H1 (cell line): ENCODE measurements around the gene PTX4. TPM values are rescaled to one million over a fixed set of nuclear protein-coding genes. Genes with fewer than 3 reads are reported as not detected.

Source experiments
- polyA plus RNA-seq, 7 experiments: library from polyadenylated mRNA; depleted of rRNA in 3 of 7; stranded (reverse) in 5 of 7; unstranded in 2 of 7; fragments of >200 nt in 5 of 7; fragments of 200-250 nt in 2 of 7; gene quantifications; 1 replicate in 5 of 7; 2 replicates in 1 of 7; 4 replicates in 1 of 7; pipeline versions ENCODE4 v1.2.1 to v1.2.3, GENCODE V29; 2011 to 2013; ENCODE audit warnings: missing spikeins in 2 of 7, mixed read lengths in 2 of 7
- total RNA-seq: library from RNA; stranded (reverse); fragmentation: NEBNext Ultra II Directional; extraction: Animal tissue kit (Norgen Biotek cat#: 25700); gene quantifications from 2 replicates; pipeline ENCODE4 v1.2.1, GENCODE V29; 2021
- TF ChIP-seq, protein P1 (sequence below): IDR thresholded peaks from 2 replicates; pipeline ENCODE4 v1.6.1; 2011; ENCODE audit warnings: low read depth, mild to moderate bottlenecking, low read length; ENCODE audit not compliant: insufficient read depth

PTX4 gene
- total and polyA plus RNA-seq, 2 of the 8 experiments (the other 6 are each of a cell fraction or from before 2014, with no cell fraction given), result not detected

GRCh38 chr16:1498899-1499676, 10.3 kb upstream of the PTX4 start (continued):
- TF ChIP-seq, protein P1, sequence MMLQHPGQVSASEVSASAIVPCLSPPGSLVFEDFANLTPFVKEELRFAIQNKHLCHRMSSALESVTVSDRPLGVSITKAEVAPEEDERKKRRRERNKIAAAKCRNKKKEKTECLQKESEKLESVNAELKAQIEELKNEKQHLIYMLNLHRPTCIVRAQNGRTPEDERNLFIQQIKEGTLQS, result no peak
